GM10266 (cell line): Measurements from ENCODE around the gene C1QTNF5.

Experiments
- DNase-seq: peaks from one replicate; pipeline ENCODE4 v3.0.0; 2012; ENCODE audit errors: extremely low spot score
- TF ChIP-seq, protein P1 (sequence below): IDR thresholded peaks from 2 replicates; pipeline ENCODE4 v1.5.1; 2012; ENCODE audit warnings: mild to moderate bottlenecking, low read depth; ENCODE audit not compliant: control insufficient read depth, insufficient read depth; ENCODE audit errors: missing control alignments

Gene C1QTNF5

DNA sequence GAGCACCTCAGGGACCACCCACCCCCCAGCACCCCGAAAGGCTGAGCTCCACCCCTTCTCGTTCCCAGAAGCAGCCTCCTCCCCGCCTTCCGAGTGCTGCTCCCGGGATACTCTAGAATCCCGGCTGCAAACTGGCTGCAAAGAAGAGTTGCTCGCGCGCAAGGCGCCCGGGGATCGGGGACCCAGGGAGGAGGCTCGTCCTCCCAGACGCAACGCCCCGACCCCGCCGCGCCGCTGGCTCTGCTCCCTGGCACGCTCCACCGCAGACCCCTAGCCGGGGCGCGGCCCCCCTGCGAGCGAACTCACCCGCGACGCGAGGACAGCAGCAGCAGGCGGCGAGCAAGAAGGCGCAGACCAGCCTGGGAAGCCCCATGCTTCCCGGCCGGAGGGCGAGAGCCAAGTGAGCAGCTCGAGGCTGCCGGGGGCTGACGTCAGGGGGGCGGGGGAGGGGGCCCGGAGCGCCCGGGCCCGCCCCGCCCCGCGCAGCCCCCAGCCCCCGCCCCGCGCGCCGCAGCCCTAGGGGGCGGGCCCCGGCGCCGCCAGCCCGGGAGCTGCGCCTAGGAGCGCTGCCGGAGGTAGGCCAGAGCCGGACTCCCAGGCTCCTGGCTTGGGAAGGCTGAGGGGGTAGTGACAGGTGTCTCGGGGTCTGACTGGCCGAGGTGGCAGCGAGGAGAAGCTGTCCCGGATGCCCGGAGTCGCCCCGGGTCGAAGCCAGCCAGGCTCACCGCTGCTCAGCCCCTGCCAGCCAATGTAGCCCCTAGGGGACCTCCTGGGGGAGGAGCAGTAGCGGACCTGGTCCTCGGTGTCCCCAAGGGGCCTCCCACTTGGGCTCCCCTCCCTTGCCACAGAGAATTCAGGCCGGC, 23.7 kb downstream of the C1QTNF5 start, which contains the start of gene MCAM:
Gene MCAM, minus strand, starts transcription at position 402 of the 863 bp plus-strand sequence. Its CDS starts 29 bp downstream, at position 373.
- TF ChIP-seq, protein P1, sequence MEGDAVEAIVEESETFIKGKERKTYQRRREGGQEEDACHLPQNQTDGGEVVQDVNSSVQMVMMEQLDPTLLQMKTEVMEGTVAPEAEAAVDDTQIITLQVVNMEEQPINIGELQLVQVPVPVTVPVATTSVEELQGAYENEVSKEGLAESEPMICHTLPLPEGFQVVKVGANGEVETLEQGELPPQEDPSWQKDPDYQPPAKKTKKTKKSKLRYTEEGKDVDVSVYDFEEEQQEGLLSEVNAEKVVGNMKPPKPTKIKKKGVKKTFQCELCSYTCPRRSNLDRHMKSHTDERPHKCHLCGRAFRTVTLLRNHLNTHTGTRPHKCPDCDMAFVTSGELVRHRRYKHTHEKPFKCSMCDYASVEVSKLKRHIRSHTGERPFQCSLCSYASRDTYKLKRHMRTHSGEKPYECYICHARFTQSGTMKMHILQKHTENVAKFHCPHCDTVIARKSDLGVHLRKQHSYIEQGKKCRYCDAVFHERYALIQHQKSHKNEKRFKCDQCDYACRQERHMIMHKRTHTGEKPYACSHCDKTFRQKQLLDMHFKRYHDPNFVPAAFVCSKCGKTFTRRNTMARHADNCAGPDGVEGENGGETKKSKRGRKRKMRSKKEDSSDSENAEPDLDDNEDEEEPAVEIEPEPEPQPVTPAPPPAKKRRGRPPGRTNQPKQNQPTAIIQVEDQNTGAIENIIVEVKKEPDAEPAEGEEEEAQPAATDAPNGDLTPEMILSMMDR = no peak
- DNase-seq = peak; percentile 75

DNA sequence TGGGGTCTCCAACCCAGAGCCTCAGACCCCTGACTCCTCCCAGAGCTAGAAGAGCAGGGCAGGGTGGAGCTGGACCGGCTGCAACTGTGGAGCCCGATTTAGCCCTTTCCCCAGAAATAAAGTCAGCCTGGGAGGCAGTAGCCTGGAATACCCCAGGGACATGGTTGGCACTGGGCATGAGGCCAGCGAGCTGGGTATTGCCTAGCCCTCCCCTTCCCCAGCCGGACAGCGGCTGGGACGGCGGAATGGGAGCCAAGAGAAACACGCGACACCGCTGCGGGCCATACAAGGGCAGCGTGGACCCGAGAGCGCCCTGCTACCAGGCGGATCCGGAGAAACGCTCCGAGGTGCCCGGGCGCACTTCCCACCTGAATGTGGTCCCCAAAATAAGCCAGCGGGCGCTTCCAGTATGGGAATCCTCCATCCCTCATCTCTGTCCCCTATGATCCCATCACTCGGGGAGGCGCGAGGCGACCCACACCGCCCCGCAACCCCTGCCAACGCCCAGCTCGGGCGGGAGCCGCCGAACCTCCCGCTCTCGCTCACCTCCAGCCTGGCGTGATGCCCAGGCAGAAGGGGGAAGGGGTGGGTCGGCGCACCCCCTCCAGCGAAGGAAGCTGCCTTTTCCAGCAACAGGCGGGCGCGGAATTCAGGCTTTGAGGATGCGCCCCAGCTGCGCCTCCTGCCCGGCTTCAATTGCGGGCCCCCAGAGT, 24.5 kb downstream of the C1QTNF5 start:
- DNase-seq = no peak
- TF ChIP-seq, protein P1 = no peak

DNA sequence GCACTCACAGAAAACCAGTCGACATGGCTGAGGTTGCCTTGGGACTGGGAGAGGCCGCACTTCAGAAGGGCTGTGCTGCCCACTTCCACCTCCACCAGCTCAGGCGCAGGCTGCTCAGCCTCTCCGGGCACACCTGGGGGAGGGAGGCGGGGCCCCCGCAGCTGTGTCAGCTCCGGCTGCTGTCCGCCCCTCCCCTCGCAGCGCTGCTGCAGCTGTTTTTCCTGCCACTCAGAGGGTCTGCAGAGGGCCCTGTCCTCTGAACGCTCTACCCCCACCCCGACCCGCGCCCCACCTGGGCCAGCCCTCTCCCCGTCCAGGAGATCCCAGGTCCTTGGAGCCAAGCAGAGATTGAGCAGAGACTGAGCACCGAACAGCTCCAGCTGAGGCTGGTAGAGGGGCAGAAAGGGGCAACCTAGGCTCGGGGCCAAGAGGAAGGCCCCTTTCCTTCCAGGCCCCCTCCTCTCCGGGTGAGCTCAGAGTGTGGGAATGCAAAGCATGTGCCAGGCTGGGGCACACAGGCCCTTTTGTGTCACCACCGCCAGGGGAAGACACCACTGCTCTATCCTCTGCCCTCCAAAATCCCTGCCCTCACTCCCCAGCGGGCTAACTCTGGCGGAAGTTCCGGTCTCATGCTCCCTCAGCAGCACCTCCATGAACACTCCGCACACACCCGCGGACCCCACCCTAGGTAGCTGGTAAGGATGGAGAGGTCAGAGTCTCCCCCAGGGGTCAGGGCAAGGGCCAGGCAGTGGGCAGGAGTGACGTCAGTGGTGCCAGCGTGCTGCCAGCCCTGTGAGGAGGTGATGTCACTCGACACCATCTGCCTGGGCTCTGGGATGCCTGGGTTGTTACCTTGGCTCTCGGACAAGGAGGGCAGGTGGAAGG, 25.3 kb downstream of the C1QTNF5 start:
- DNase-seq = peak; percentile 56
- TF ChIP-seq, protein P1 = no peak

DNA sequence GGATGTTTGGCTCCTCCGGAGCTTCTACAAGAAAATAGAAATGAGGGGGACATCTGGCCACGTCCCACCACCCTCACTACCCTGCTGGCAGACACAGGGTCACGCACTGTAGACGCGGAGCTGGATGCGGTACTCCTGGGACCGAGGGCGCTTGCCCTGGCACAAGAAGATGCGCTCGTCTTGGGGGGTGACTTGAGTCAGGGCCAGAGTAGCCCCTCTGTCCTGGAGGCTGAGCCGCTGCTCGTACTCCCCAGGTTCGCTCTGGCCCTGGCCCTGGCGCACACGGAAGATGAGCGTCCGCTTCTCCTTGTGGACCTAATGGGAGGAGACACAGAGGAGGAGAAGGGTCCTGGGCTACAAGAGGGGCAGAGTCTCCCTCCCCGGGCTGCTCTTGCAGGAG, 26.0 kb downstream of the C1QTNF5 start:
- DNase-seq = no peak
- TF ChIP-seq, protein P1 = no peak

DNA sequence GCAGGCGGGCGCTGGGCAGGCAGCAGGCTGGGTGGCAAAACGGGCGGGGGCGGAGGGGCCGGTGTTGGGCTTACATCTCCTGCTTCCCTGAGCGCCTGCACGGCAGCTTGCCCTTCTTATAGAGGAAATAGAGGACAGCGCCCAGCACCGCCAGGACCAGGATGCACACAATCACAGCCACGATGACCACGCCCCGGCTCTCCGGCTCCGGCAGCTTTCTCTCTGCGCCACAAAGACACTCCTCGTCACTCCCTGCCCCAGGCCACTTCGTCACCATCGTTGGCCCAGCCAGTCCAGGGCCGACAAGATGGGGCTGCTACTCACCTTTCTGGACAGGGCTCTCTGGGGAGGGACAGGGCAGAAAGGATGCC, 30.0 kb downstream of the C1QTNF5 start:
- TF ChIP-seq, protein P1 = no peak

DNA sequence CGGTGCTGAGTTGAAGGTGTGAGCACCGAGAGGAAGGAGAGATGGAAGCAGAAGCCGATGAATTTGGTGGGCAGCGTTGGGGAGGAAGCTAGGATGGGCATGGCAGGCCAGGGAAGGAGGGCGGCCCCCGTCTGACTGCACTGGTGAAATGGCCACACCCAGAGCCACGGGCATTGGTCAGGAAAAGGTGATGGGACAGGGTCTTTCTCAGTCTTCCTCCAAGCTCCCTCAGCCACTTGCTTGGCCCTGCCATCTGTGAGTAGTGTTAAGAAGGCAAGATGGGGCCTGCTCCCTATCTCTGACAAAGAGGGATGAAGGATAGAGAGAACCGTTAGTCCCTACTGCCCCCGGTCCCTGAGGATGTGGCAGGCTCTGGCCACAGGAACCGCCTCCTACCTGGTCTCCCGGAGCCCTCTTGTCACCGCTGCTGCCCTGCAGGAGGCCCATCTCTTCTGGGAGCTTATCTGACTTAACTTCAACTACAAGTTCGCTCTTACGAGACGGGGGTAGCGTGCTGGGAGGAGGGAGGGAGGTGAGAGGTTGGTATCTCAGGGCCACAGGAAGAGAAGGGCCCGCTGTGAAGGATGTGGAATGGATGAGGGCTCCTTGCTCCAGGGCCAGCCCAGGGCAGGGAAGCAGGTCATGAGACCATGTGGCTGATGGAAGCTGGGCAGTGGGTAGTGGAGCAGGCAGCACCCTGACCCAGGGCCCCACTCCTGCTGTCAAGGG, 30.6 kb downstream of the C1QTNF5 start:
- DNase-seq = no peak
- TF ChIP-seq, protein P1 = no peak

More for the DNA sequence above, 30.0 kb downstream of the C1QTNF5 start:
- DNase-seq = no peak
